ENCODE data around the gene SLC34A3.

Gene SLC34A3

GRCh38 chr9:137227853-137228505, 2.7 kb upstream of the SLC34A3 start:
- no peaks in the 10 kb centered on the region for H3K36me3 ChIP-seq (ENCODE audit: control insufficient read depth, low read depth, low read length)
- no peak overlapping the region for H3K9ac ChIP-seq (ENCODE audit: low read length)
- no peak overlapping the region for H3K27ac ChIP-seq (ENCODE audit: low read length)
- no peaks in the 10 kb centered on the region for H3K9me3 ChIP-seq (ENCODE audit: control insufficient read depth, low read depth, low read length)
- peaks cover 1% of the 10 kb centered on the region for H3K27me3 ChIP-seq (ENCODE audit: control insufficient read depth, insufficient read depth, low read length)
- H3K4me1 ChIP-seq (ENCODE audit: control insufficient read depth, low read depth, low read length), result no peaks in the 10 kb centered on the region
- no peak overlapping the region for H3K4me3 ChIP-seq (ENCODE audit: low read length)

GRCh38 chr9:137228506-137228967, 2.2 kb upstream of the SLC34A3 start:
- Histone ChIP-seq H3K36me3 (ENCODE audit: control insufficient read depth, low read depth, low read length) (no peaks in the 10 kb centered on the region), H3K9ac (ENCODE audit: low read length) (no peak overlapping the region), H3K4me3 (ENCODE audit: low read length) (no peak overlapping the region), H3K4me1 (ENCODE audit: control insufficient read depth, low read depth, low read length) (no peaks in the 10 kb centered on the region), H3K9me3 (ENCODE audit: control insufficient read depth, low read depth, low read length) (no peaks in the 10 kb centered on the region), H3K27ac (ENCODE audit: low read length) (no peak overlapping the region), H3K27me3 (ENCODE audit: control insufficient read depth, insufficient read depth, low read length) (no peaks in the 10 kb centered on the region)

GRCh38 chr9:137228968-137229896, 1.5 kb upstream of the SLC34A3 start:
- Histone ChIP-seq H3K9ac (ENCODE audit: low read length) (no peak overlapping the region), H3K9me3 (ENCODE audit: control insufficient read depth, low read depth, low read length) (no peaks in the 10 kb centered on the region), H3K27me3 (ENCODE audit: control insufficient read depth, insufficient read depth, low read length) (no peaks in the 10 kb centered on the region), H3K4me1 (ENCODE audit: control insufficient read depth, low read depth, low read length) (no peaks in the 10 kb centered on the region), H3K4me3 (ENCODE audit: low read length) (no peak overlapping the region), H3K36me3 (ENCODE audit: control insufficient read depth, low read depth, low read length) (no peaks in the 10 kb centered on the region), H3K27ac (ENCODE audit: low read length) (no peak overlapping the region)

GRCh38 chr9:137229903-137230704, 597 bp upstream of the SLC34A3 start:
- no peak overlapping the region for H3K9ac ChIP-seq (ENCODE audit: low read length)
- H3K4me1 ChIP-seq (ENCODE audit: control insufficient read depth, low read depth, low read length), result no peaks in the 10 kb centered on the region
- no peak overlapping the region for H3K4me3 ChIP-seq (ENCODE audit: low read length)
- H3K9me3 ChIP-seq (ENCODE audit: control insufficient read depth, low read depth, low read length), result no peaks in the 10 kb centered on the region
- H3K36me3 ChIP-seq (ENCODE audit: control insufficient read depth, low read depth, low read length), result no peaks in the 10 kb centered on the region
- H3K27me3 ChIP-seq (ENCODE audit: control insufficient read depth, insufficient read depth, low read length), result no peaks in the 10 kb centered on the region
- H3K27ac ChIP-seq (ENCODE audit: low read length), result no peak overlapping the region

GRCh38 chr9:137231372-137232039, 805 bp downstream of the SLC34A3 start:
- no peaks in the 10 kb centered on the region for H3K36me3 ChIP-seq (ENCODE audit: control insufficient read depth, low read depth, low read length)
- H3K9me3 ChIP-seq (ENCODE audit: control insufficient read depth, low read depth, low read length), result no peaks in the 10 kb centered on the region
- no peak overlapping the region for H3K27ac ChIP-seq (ENCODE audit: low read length)
- H3K27me3 ChIP-seq (ENCODE audit: control insufficient read depth, insufficient read depth, low read length), result no peaks in the 10 kb centered on the region
- no peaks in the 10 kb centered on the region for H3K4me1 ChIP-seq (ENCODE audit: control insufficient read depth, low read depth, low read length)
- no peak overlapping the region for H3K4me3 ChIP-seq (ENCODE audit: low read length)
- H3K9ac ChIP-seq (ENCODE audit: low read length), result no peak overlapping the region

GRCh38 chr9:137232101-137232500, 1.4 kb downstream of the SLC34A3 start:
- Histone ChIP-seq H3K4me3 (ENCODE audit: low read length) (no peak overlapping the region), H3K27me3 (ENCODE audit: control insufficient read depth, insufficient read depth, low read length) (no peaks in the 10 kb centered on the region), H3K9me3 (ENCODE audit: control insufficient read depth, low read depth, low read length) (no peaks in the 10 kb centered on the region), H3K27ac (ENCODE audit: low read length) (no peak overlapping the region), H3K9ac (ENCODE audit: low read length) (no peak overlapping the region), H3K36me3 (ENCODE audit: control insufficient read depth, low read depth, low read length) (no peaks in the 10 kb centered on the region), H3K4me1 (ENCODE audit: control insufficient read depth, low read depth, low read length) (no peaks in the 10 kb centered on the region)

- Histone ChIP-seq H3K36me3 (ENCODE audit: control insufficient read depth, low read depth, low read length) (no peaks in the 10 kb centered on the region), H3K27ac (ENCODE audit: low read length) (no peak overlapping the region), H3K9ac (ENCODE audit: low read length) (no peak overlapping the region), H3K4me3 (ENCODE audit: low read length) (no peak overlapping the region), H3K27me3 (ENCODE audit: control insufficient read depth, insufficient read depth, low read length) (no peaks in the 10 kb centered on the region), H3K4me1 (ENCODE audit: control insufficient read depth, low read depth, low read length) (no peaks in the 10 kb centered on the region), H3K9me3 (ENCODE audit: control insufficient read depth, low read depth, low read length) (no peaks in the 10 kb centered on the region)
Observed at GRCh38 chr9:137232510-137232909, 1.8 kb downstream of the SLC34A3 start.

- H3K9ac ChIP-seq (ENCODE audit: low read length), result no peak overlapping the region
- H3K27me3 ChIP-seq (ENCODE audit: control insufficient read depth, insufficient read depth, low read length), result no peaks in the 10 kb centered on the region
- H3K27ac ChIP-seq (ENCODE audit: low read length), result no peak overlapping the region
- no peaks in the 10 kb centered on the region for H3K4me1 ChIP-seq (ENCODE audit: control insufficient read depth, low read depth, low read length)
- H3K9me3 ChIP-seq (ENCODE audit: control insufficient read depth, low read depth, low read length), result no peaks in the 10 kb centered on the region
- H3K36me3 ChIP-seq (ENCODE audit: control insufficient read depth, low read depth, low read length), result no peaks in the 10 kb centered on the region
- H3K4me3 ChIP-seq (ENCODE audit: low read length), result no peak overlapping the region
Observed at GRCh38 chr9:137233143-137233980, 2.7 kb downstream of the SLC34A3 start.

GRCh38 chr9:137234055-137234697, 3.5 kb downstream of the SLC34A3 start:
- H3K9ac ChIP-seq (ENCODE audit: low read length), result no peak overlapping the region
- H3K4me1 ChIP-seq (ENCODE audit: control insufficient read depth, low read depth, low read length), result no peaks in the 10 kb centered on the region

GRCh38 chr9:137234758-137235423, 4.2 kb downstream of the SLC34A3 start:
- Histone ChIP-seq H3K4me3 (ENCODE audit: low read length) (no peak overlapping the region), H3K4me1 (ENCODE audit: control insufficient read depth, low read depth, low read length) (no peaks in the 10 kb centered on the region)

More at GRCh38 chr9:137234055-137234697, 3.5 kb downstream of the SLC34A3 start:
- H3K9me3 ChIP-seq (ENCODE audit: control insufficient read depth, low read depth, low read length), result no peaks in the 10 kb centered on the region
- H3K27ac ChIP-seq (ENCODE audit: low read length), result no peak overlapping the region
- no peaks in the 10 kb centered on the region for H3K27me3 ChIP-seq (ENCODE audit: control insufficient read depth, insufficient read depth, low read length)
- H3K4me3 ChIP-seq (ENCODE audit: low read length), result no peak overlapping the region
- no peaks in the 10 kb centered on the region for H3K36me3 ChIP-seq (ENCODE audit: control insufficient read depth, low read depth, low read length)

More at GRCh38 chr9:137234758-137235423, 4.2 kb downstream of the SLC34A3 start:
- Histone ChIP-seq H3K27ac (ENCODE audit: low read length) (no peak overlapping the region), H3K9ac (ENCODE audit: low read length) (no peak overlapping the region), H3K36me3 (ENCODE audit: control insufficient read depth, low read depth, low read length) (no peaks in the 10 kb centered on the region), H3K27me3 (ENCODE audit: control insufficient read depth, insufficient read depth, low read length) (no peaks in the 10 kb centered on the region), H3K9me3 (ENCODE audit: control insufficient read depth, low read depth, low read length) (no peaks in the 10 kb centered on the region)
